K562 (cell line): Measurements from ENCODE around the gene CFAP70. TPM values are rescaled to one million over a fixed set of nuclear protein-coding genes. Genes with fewer than 3 reads are reported as not detected.

Source experiments
- ARHGAP35 ChIP-seq: fragments of 450-650 bp; IDR thresholded peaks from 2 replicates; pipeline ENCODE4 v1.6.1; 2018; ENCODE audit not compliant: partially characterized antibody
- ARID1B ChIP-seq: fragments of 450-650 bp; IDR thresholded peaks from 2 replicates; pipeline ENCODE4 v1.6.1; 2016; ENCODE audit warnings: antibody characterized with exemption, mild to moderate bottlenecking, inconsistent platforms
- ARNT ChIP-seq, 2 experiments: fragments of 450-650 bp; IDR thresholded peaks; 2 replicates each; pipeline ENCODE4 v1.6.1; 2016; ENCODE audit warnings: mild to moderate bottlenecking in 1 of 2
- ATF3 ChIP-seq, 2 experiments: fragments of 450-650 bp in 1 of 2; sonication (generic) in 1 of 2; formaldehyde crosslinking in 1 of 2; IDR thresholded peaks in 1 of 2; conservative IDR thresholded peaks in 1 of 2; 2 replicates each; pipeline versions ENCODE4 v1.6.1 to v1.8.1; 2016 to 2023; ENCODE audit warnings: mild to moderate bottlenecking in 2 of 2, moderate library complexity in 2 of 2, inconsistent platforms in 1 of 2, missing genetic modification reagents in 1 of 2
- BHLHE40 ChIP-seq: IDR thresholded peaks from 2 replicates; pipeline ENCODE4 v1.6.1; 2011; ENCODE audit warnings: low read length, improper control_type of control experiment
- CTCF ChIP-seq, 3 experiments: IDR thresholded peaks in 2 of 3; conservative IDR thresholded peaks in 1 of 3; 2 replicates each; pipeline ENCODE4 v1.5.1; 2011 to 2012; ENCODE audit warnings: low read length in 3 of 3, mild to moderate bottlenecking in 3 of 3, control low read depth in 2 of 3, improper control_type of control experiment in 1 of 3, inconsistent platforms in 1 of 3, low read depth in 1 of 3, mixed read lengths in 1 of 3, moderate library complexity in 1 of 3; ENCODE audit not compliant: insufficient read depth in 2 of 3
- DMBX1 ChIP-seq: fragments of 250-450 bp; sonication (Bioruptor Pico); IDR thresholded peaks from 2 replicates; pipeline ENCODE4 v1.8.0; 2022; ENCODE audit warnings: inconsistent platforms, mild to moderate bottlenecking, moderate library complexity, borderline replicate concordance
- HDAC1 ChIP-seq, 2 experiments: fragments of 450-650 bp; IDR thresholded peaks; 2 replicates each; pipeline ENCODE4 v1.6.1; 2016 to 2017; ENCODE audit warnings: inconsistent platforms in 1 of 2, mild to moderate bottlenecking in 1 of 2, moderate library complexity in 1 of 2
- MITF ChIP-seq: IDR thresholded peaks from 2 replicates; pipeline ENCODE4 v1.6.1; 2014; ENCODE audit warnings: antibody characterized with exemption
- RHOXF2B ChIP-seq: fragments of 250-450 bp; sonication (Bioruptor Pico); conservative IDR thresholded peaks from 2 replicates; pipeline ENCODE4 v1.5.1; 2021
- SMAD4 ChIP-seq: fragments of 250-450 bp; sonication (Bioruptor Pico); conservative IDR thresholded peaks from 2 replicates; pipeline ENCODE4 v1.8.0; 2021; ENCODE audit warnings: inconsistent platforms, mild to moderate bottlenecking, moderate library complexity
- SRSF7 ChIP-seq: fragments of 200-400 bp; formaldehyde crosslinking; optimal IDR thresholded peaks from 2 replicates; pipeline ENCODE3; 2017; ENCODE audit warnings: mild to moderate bottlenecking, low read depth, low read length
- polyA plus RNA-seq, 8 experiments: library from polyadenylated mRNA; depleted of rRNA in 4 of 8; stranded (reverse) in 5 of 8; unstranded in 3 of 8; fragments of >200 nt; fragmentation: Nextera tagmentation in 2 of 8; fragmentation: Illumina TruSeq in 1 of 8; extraction: Ambion mirVana in 2 of 8; extraction: Trizol in 1 of 8; gene quantifications; 2 replicates each; pipeline versions ENCODE4 v1.2.1 to v1.2.3, GENCODE V29; 2011 to 2014; ENCODE audit warnings: inconsistent platforms in 1 of 8, missing spikeins in 1 of 8
- total RNA-seq, 7 experiments: library from RNA; depleted of rRNA in 6 of 7; stranded (reverse); fragments of >200 nt in 6 of 7; fragmentation: Illumina TruSeq in 2 of 7; extraction: Trizol in 2 of 7; gene quantifications; 2 replicates each; pipeline versions ENCODE4 v1.2.1 to v1.2.3, GENCODE V29; 2011 to 2021; ENCODE audit warnings: low replicate concordance in 1 of 7
- TF ChIP-seq, protein P1 (sequence below), 2 experiments: fragments of 450-650 bp; formaldehyde crosslinking in 1 of 2; IDR thresholded peaks; 2 replicates each; pipeline versions ENCODE4 v1.4.0 to v1.6.1; 2014 to 2020; ENCODE audit warnings: mild to moderate bottlenecking in 2 of 2, borderline replicate concordance in 1 of 2, low read depth in 1 of 2

CFAP70 gene
- total and polyA plus RNA-seq, 9 of the 15 experiments (the other 6 are each of a cell fraction or from before 2014, with no cell fraction given): 0.27 to 1.6 (median 0.86) TPM

GRCh38 chr10:73263693-73264347 lies 94.8 kb downstream of the CFAP70 start (continued):
- TF ChIP-seq HDAC1 (IDR thresholded peaks at IDR 0.05) (no peak), ATF3 (IDR thresholded peaks at IDR 0.05) (no peak), ATF3 (CRISPR knock-in tag; conservative IDR thresholded peaks at IDR 0.05) (no peak), ARHGAP35 (no peak), ARNT (IDR thresholded peaks at IDR 0.05) (0 out of 4 replicates have a peak, but pooled peaks of 1 of the 2 experiments have one; percentile 47), ARID1B (0 out of 2 replicates have a peak, but pooled peaks have one; percentile 13), SMAD4 (0 out of 2 replicates have a peak, but pooled peaks have one; percentile 9), MITF (no peak), DMBX1 (0 out of 2 replicates have a peak, but pooled peaks have one; percentile 37), CTCF (IDR thresholded peaks at IDR 0.05 in 2 of 3, conservative IDR thresholded peaks at IDR 0.05 in 1 of 3; ENCODE audit: insufficient read depth in 2 of 3, low read depth in 1 of 3, low read length in 3 of 3) (peak; percentile 49 to 75 (median 64); a peak in 4 of 6 replicates), RHOXF2B (CRISPR knock-in tag) (no peak), BHLHE40 (no peak), SRSF7 (no peak)
- TF ChIP-seq, protein P1, sequence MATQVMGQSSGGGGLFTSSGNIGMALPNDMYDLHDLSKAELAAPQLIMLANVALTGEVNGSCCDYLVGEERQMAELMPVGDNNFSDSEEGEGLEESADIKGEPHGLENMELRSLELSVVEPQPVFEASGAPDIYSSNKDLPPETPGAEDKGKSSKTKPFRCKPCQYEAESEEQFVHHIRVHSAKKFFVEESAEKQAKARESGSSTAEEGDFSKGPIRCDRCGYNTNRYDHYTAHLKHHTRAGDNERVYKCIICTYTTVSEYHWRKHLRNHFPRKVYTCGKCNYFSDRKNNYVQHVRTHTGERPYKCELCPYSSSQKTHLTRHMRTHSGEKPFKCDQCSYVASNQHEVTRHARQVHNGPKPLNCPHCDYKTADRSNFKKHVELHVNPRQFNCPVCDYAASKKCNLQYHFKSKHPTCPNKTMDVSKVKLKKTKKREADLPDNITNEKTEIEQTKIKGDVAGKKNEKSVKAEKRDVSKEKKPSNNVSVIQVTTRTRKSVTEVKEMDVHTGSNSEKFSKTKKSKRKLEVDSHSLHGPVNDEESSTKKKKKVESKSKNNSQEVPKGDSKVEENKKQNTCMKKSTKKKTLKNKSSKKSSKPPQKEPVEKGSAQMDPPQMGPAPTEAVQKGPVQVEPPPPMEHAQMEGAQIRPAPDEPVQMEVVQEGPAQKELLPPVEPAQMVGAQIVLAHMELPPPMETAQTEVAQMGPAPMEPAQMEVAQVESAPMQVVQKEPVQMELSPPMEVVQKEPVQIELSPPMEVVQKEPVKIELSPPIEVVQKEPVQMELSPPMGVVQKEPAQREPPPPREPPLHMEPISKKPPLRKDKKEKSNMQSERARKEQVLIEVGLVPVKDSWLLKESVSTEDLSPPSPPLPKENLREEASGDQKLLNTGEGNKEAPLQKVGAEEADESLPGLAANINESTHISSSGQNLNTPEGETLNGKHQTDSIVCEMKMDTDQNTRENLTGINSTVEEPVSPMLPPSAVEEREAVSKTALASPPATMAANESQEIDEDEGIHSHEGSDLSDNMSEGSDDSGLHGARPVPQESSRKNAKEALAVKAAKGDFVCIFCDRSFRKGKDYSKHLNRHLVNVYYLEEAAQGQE (IDR thresholded peaks at IDR 0.05; ENCODE audit: borderline replicate concordance): peak; percentile 54; the same call in 1 of the 2 replicates
- TF ChIP-seq, protein P1 (CRISPR knock-in tag; IDR thresholded peaks at IDR 0.05; ENCODE audit: low read depth): no peak
